Measurements from ENCODE around the gene TNKS2.
A peak's percentile ranks its signal among the peaks of the same experiment; 100 is the strongest.
"Not testable (repeated sequence)": the region's sequence is repeated elsewhere in the genome, so short reads cannot be mapped to it uniquely, and the experiment has no call there.

TNKS2 gene

GRCh38 chr10:91796331-91797047, 1.7 kb upstream of the TNKS2 start:
- DNase-seq (ENCODE audit: extremely low read depth in 1 of 2, low read depth in 1 of 2), result peak; percentile 19 to 51

DNA sequence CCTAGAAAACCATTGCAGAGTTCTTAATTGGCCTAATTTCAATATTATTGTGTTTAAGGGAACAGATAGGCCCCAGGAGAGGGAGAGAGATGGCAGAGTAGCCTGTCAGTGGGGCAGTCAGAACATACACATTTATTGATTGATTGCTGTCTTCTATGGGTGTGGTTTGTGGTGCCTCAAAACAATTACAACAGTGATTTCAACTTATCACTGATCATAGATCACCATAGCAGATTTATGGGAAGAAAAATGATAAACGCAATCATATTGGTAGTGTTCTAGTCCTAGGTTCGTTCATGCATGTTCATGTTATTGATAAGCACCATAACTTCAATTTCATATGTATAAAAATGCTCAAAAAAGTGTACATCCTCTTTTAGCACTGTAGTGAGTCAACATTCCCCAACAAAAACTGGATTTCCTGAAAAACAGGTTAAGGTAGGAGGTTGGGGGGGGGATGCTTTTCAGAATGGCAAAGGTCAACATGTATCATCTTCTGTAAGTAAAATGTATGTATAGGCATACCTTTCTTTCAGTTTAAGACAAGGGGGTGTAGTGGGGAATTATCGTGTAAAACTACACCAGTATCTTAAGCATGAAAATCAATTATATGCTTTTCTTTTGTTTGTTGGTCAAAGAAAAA, 1.1 kb upstream of the TNKS2 start:
- DNase-seq (ENCODE audit: extremely low read depth in 1 of 2, low read depth in 1 of 2), result no peak

- DNase-seq (ENCODE audit: extremely low read depth in 1 of 2, low read depth in 1 of 2), result peak; percentile 3 to 7
These were observed 704 bp downstream of the TNKS2 start for GRCh38 chr10:91798649-91799611.

DNA sequence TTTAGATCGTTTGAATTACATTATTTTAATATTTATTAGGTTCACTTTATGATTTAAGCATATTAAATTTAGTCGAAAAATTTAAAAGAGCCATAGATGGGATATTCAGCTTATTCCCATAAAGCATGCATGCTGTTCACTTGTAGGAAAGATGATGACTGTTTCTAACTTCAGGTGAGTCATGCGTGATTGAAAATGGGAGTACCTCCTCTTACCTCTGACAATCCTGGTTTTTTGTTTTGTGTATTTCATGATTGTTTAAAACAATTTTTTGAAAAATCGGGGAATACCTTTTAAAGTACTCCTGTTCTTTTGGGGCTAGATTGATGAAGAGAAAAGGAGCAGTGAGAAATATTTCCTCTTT, 1.4 kb downstream of the TNKS2 start:
- DNase-seq (ENCODE audit: extremely low read depth in 1 of 2, low read depth in 1 of 2), result no peak

GRCh38 chr10:91800182-91800581, 2.0 kb downstream of the TNKS2 start:
- DNase-seq (ENCODE audit: extremely low read depth in 1 of 2, low read depth in 1 of 2), result no peak

DNA sequence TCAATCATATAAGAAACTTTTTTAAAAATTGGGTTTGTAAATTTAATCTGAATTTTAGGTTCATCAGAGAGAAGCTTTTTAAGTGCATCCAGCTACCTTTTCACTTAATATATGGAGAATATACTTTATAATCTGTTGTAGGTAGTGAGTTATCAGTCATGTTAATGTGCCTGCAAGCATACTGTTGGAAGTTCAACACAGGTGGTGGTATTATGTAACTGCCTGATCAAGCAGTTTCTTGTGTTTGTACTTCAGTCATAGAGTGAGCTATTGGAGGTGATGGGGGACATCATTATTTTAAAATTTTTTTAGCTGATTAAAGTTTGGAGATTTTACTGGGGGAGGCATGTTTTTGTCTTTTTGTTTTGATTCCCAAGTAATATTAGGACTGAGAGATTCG, 2.5 kb downstream of the TNKS2 start:
- DNase-seq (ENCODE audit: extremely low read depth in 1 of 2, low read depth in 1 of 2), result no peak

DNA sequence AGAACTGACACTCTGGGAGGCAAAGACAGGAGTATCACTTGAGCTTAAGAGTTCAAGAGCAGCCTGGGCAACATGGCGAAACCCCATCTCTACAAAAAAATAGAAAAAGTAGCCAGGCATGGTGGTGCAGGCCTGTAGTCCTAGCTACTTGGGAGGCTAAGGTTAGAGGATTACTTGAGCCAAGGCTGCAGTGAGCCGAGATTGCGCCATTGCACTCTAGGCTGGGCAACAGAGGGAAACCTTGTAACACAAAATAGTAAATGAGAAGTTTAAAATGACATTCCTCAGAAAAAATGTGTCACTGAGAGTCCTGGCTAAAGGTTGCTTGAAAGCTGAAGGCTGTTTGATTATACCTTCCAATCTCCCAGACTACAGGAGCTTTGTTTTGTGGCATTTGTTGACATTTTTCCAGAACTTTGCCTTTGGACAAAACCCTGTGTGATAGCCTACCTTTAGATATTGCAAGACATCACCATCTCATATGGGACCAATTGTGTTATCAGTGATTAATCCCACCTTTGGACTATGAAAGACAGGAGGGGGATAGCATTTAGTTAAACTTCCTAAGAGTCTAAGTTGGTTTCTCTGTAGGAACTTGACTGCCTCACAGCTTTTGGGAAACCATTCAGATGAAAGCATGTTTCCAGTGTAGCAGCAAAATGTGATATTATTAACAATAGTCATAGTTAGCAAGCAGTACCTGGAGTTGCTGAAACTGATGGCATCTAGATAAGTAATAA, 5.3 kb downstream of the TNKS2 start:
- no peak for DNase-seq (ENCODE audit: extremely low read depth in 1 of 2, low read depth in 1 of 2)

- no peak for DNase-seq (ENCODE audit: extremely low read depth in 1 of 2, low read depth in 1 of 2)
These were observed 5.9 kb downstream of the TNKS2 start for GRCh38 chr10:91804126-91804510.

- no peak for DNase-seq (ENCODE audit: extremely low read depth in 1 of 2, low read depth in 1 of 2)
These were observed 7.0 kb downstream of the TNKS2 start for GRCh38 chr10:91805110-91805838.

DNA sequence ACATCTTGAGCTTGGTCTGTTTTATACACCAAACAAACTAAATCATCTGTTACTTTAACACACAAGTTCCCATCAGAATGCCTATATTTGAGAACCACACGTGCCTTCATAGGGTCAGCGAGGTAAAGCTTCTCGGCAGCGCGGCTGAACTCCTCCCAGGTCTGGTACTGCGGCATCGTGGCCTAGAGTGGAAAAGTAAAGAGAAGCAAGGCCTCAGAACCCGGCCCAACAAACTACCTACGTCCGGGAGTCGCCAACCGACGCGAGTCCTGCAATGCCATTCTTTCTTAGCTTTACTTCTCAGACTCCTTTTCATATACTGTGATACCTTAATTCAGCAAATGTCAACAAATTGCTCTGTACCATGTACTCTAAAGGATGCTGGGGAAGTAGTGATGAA, 9.0 kb downstream of the TNKS2 start:
- not testable (repeated sequence) for DNase-seq (ENCODE audit: extremely low read depth in 1 of 2, low read depth in 1 of 2)

DNA sequence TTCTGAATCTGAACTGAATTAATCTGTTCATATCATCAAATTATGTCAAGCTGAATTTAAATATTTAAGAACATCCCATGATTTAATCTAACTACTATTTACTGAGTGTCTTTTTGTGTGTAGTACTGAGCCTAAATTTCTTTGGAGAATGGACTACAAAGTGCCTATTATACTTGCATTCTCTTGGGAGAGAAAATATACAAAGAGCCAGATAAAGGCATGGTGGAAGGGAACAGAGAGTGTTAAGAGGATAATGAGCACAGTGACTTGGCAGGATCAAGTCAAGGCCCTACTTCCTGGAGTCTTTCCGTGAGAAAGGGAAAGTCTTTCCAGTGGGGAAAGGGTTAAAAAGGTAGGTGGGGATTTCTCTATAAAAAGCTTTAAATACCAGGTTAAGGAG, 15.0 kb downstream of the TNKS2 start:
- DNase-seq (ENCODE audit: extremely low read depth in 1 of 2, low read depth in 1 of 2), result no peak

DNA sequence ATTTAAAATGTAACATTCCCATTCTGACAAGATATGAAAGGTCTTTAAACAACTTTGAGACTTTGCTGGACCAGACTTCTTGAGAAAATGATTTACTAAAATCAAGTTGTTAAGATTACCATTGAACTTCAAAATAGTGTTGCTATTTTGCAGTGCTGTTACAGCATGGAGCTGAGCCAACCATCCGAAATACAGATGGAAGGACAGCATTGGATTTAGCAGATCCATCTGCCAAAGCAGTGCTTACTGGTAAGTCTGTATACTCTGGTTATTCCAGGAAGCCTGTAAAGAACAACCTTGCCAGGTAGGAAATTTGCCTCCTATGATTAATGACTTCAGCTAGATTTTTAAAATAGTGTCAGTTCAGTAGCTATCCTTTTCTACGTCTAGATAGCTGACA, 18.8 kb downstream of the TNKS2 start:
- no peak for DNase-seq (ENCODE audit: extremely low read depth in 1 of 2, low read depth in 1 of 2)

DNA sequence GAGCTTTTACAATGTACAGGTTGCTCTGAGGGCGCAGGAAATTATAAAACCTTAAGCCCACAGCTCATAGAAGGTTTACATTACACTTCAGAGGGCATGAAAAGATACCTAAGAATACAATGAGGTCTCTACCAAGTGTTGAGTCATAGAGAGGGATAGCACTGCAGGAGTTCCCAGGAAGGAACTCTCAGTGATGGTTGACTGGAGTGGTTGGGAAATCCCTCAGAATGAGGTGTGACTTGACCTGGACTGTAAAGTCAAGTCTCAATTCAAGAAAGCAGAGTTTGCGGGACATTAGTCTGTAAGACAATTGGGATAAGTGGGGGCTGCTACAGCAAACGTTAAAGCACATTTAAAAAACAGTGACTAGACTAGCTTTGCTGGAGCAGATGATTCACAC, 21.9 kb downstream of the TNKS2 start:
- no peak for DNase-seq (ENCODE audit: extremely low read depth in 1 of 2, low read depth in 1 of 2)

DNA sequence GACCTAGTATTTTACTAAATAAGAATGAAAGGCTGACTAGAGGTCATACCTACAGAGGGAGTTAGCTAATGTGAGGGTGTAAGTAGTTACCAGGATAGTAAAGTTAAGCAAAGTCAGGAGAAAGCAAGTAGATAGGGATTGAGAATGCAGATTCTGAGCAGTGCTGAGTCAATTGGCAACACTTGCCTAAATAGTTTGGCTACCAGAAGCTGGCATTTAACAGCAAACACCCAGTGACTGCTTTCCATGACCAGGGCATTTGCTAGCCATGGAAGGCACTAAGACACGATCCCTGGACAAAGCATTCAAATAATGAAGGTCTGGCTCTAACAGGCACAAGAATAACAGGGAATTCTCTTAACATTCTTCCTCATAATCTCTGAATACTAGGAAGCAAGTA, 25.9 kb downstream of the TNKS2 start:
- no peak for DNase-seq (ENCODE audit: extremely low read depth in 1 of 2, low read depth in 1 of 2)

- no peak for DNase-seq (ENCODE audit: extremely low read depth in 1 of 2, low read depth in 1 of 2)
These were observed 31.0 kb downstream of the TNKS2 start for GRCh38 chr10:91829268-91829667.

- no peak for DNase-seq (ENCODE audit: extremely low read depth in 1 of 2, low read depth in 1 of 2)
These were observed 40.0 kb downstream of the TNKS2 start for GRCh38 chr10:91838199-91838598.

DNA sequence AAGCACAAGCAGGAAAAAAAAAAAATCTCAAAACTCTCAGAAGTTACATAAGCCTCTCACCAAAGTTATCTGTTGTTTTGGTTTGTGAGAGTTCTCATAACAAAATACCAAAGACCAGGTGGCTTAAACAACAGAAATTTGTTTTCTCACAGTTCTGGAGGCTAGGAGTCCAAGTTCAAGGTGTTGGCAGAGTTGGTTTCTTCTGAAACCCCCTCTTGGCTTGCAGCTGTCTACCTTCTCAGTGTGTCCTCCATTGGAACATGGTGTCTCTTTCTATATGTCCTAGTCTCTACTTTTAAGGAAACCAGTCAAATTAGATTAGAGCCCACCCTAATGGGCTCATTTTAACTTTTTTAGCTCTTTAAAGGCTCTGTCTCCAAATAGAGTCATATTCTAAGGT, 44.9 kb downstream of the TNKS2 start:
- no peak for DNase-seq (ENCODE audit: extremely low read depth in 1 of 2, low read depth in 1 of 2)

DNA sequence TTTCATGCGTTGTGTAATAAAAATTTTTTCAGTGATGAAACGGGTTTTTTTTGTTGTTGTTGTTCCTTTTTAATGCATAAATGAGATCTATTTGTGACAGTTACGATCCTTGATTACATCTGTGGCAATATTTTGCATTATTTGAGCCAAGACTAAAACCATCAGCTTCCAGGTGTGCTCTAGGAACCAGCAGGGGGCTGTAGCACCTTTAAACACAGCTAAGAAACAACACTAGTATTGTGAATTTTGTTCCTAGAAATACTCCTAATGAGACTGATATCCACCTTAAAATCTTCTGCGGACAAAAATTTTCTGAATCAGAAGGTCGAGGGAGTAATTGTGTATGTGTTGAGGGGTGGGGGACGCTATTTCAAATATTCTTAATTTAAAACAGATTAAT, 58.4 kb downstream of the TNKS2 start:
- no peak for DNase-seq (ENCODE audit: extremely low read depth in 1 of 2, low read depth in 1 of 2)

DNA sequence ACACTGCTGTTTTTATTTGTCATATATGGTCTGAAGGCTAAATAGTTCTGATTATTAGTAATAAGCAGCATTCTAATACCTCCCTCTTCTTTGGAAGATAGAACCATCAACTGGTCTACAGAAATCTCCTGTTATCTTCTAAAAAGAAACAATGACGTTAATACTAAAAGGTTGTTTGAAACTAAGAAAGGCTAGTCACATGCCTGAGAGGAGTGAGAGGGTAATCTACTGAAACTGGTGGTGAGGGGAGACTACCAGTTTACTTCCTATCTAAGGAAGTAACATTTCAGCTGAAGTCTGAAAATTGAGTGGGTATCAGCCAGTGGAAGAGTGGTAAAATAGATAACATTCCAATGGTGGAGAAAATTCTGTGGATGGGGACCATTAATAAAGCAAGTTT, 62.7 kb downstream of the TNKS2 start:
- no peak for DNase-seq (ENCODE audit: extremely low read depth in 1 of 2, low read depth in 1 of 2)

DNA sequence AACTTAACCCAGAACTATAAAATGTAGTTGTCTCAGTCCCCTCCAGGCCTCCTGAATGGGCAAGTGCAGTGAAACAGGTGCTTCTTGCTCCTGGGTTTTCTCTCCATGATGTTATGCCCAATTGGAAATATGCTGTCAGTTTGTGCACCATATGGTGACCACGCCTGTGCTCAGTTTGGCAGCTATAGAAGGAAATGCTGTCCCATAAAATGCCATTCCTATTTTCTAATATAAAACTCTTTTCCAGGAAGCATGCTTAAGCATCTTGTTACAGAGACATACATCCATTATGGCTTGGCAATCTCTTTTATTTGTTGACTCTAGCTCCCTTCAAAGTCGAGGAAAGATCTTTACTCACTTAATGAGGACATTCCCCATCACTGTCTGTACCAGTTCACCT, 65.9 kb downstream of the TNKS2 start:
- DNase-seq (ENCODE audit: extremely low read depth in 1 of 2, low read depth in 1 of 2), result no peak
